Activated T-helper 17 cell treated with anti-CD3 and anti-CD28 coated beads, Interleukin-2, amount 50 U/mL, for 72 hours (primary cell): ENCODE measurements around the gene HOXC5. TPM values are rescaled to one million over a fixed set of nuclear protein-coding genes. Genes with fewer than 3 reads are reported as not detected.

Experiments used
- ATAC-seq: fragments of 150-1000 bp; cut with Tn5 transposase; replicated peaks from 2 replicates; pipeline ENCODE4 v1.10.0; 2021; ENCODE audit warnings: mild to moderate bottlenecking, moderate library complexity
- H3K27ac Mint-ChIP-seq: one replicate; pipeline ENCODE4 v1.8.0; 2022; ENCODE audit warnings: mixed read lengths
- H3K27me3 Mint-ChIP-seq: one replicate; pipeline ENCODE4 v1.8.0; 2022; ENCODE audit warnings: mixed read lengths
- H3K36me3 Mint-ChIP-seq: one replicate; pipeline ENCODE4 v1.8.0; 2022; ENCODE audit warnings: low read depth, mild to moderate bottlenecking, mixed read lengths
- H3K4me1 Mint-ChIP-seq: one replicate; pipeline ENCODE4 v1.8.0; 2022; ENCODE audit warnings: mixed read lengths
- H3K4me3 Mint-ChIP-seq: one replicate; pipeline ENCODE4 v1.8.0; 2022; ENCODE audit warnings: mild to moderate bottlenecking, mixed read lengths
- H3K9me3 Mint-ChIP-seq: one replicate; pipeline ENCODE4 v1.8.0; 2022; ENCODE audit warnings: mixed read lengths
- total RNA-seq, 2 donors: library from RNA; stranded (reverse); gene quantifications; one replicate each; pipeline ENCODE4 v1.2.3, GENCODE V29; 2022

HOXC5 gene
- total RNA-seq, 2 donors from 2014 or later = not detected

DNA sequence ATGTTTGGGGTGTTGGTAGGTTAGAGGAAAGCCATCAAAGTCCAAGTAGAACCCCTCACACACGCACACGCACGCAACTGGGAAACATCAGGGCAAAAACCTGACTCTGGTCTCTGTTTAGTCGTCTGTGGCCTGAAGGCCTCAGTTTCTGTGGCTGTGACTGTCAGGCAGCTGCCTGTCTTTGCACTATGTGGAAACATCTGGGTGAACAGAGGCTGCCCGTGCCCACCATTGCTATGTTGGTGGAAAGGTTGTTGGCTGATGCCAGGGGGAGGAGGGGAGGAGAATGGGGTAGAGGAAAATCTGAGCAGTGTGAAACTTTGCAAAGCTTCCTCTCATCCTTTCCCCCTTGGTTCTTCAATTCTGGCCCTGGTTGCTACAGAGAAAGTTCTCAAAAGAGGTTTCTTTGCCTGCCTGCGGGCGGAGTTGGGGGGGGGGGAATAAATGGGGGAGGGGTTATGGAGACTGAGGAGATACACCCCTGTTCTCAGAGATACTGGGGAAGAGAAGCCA lies 40.4 kb upstream of the HOXC5 start:
- Mint-ChIP-seq H3K27me3 (peaks cover 82% of the 10 kb centered on the region), H3K36me3 (peaks cover 15% of the 10 kb centered on the region), H3K9me3 (no peaks in the 10 kb centered on the region), H3K4me3 (no peak overlapping the region), H3K4me1 (peaks cover 22% of the 10 kb centered on the region), H3K27ac (no peak overlapping the region)
- no peak for ATAC-seq

DNA sequence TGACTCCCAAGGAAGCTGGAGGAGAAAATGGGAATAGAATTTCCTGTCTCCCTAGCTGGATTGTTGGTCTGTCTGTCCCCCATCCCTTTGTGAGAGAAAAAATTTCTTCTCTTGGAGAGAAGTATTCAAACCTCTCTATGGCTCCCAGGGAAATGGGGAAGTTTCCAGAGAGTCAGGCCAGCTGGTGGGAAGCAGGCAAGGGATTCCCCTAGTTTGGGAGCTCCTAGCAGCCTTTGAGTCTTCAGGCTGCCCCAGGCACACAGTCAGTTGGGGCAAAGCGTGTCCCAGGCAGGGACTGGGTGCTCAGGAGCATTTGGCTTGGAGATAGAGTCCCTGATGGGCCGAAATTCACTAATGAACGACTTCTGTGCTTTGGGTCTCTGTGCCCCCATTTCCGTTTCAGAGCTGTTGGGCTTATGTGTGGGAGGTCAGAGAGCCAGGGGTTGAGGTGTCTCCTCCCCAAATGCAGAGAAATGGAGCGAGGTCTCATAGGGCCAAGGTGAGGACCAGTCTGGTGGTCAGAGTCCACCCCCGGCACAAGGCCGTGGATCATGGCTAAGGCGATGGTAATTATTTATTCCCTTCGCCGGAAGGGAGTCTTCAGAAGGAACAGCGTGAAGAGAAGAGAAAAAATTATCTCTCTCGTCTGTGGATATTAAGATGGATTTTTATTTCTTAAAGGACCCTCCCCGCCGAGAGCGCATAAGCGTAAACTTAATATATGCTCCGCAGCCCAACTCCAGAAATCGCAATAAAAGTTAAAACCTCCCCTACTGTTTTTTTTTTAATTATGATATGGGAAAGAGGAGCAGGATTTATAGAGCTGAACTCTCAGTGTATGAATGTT lies 39.5 kb upstream of the HOXC5 start:
- Mint-ChIP-seq H3K27ac (no peak overlapping the region), H3K27me3 (peaks cover 83% of the 10 kb centered on the region), H3K36me3 (peaks cover 15% of the 10 kb centered on the region), H3K4me3 (peak overlapping the region; percentile 52), H3K9me3 (no peaks in the 10 kb centered on the region), H3K4me1 (peaks cover 25% of the 10 kb centered on the region)
- no peak for ATAC-seq

DNA sequence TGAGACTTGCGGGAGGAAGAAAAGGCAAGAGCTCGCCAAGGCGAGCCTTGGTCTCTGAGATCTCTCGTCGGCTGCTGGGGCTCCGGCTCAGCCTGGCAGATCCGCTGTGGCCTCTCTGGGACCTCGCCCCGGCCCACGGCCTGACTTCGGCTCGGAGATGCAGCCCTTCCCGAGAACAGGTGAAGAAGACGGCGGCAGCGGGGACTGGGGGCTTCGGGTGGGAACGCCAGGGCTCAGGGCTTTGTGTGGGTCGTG lies 38.9 kb upstream of the HOXC5 start:
- H3K4me1 Mint-ChIP-seq = peaks cover 23% of the 10 kb centered on the region
- no peak overlapping the region for H3K27ac Mint-ChIP-seq
- peaks cover 83% of the 10 kb centered on the region for H3K27me3 Mint-ChIP-seq
- peak overlapping the region; percentile 52 for H3K4me3 Mint-ChIP-seq
- peaks cover 15% of the 10 kb centered on the region for H3K36me3 Mint-ChIP-seq
- no peaks in the 10 kb centered on the region for H3K9me3 Mint-ChIP-seq
- ATAC-seq = no peak

DNA sequence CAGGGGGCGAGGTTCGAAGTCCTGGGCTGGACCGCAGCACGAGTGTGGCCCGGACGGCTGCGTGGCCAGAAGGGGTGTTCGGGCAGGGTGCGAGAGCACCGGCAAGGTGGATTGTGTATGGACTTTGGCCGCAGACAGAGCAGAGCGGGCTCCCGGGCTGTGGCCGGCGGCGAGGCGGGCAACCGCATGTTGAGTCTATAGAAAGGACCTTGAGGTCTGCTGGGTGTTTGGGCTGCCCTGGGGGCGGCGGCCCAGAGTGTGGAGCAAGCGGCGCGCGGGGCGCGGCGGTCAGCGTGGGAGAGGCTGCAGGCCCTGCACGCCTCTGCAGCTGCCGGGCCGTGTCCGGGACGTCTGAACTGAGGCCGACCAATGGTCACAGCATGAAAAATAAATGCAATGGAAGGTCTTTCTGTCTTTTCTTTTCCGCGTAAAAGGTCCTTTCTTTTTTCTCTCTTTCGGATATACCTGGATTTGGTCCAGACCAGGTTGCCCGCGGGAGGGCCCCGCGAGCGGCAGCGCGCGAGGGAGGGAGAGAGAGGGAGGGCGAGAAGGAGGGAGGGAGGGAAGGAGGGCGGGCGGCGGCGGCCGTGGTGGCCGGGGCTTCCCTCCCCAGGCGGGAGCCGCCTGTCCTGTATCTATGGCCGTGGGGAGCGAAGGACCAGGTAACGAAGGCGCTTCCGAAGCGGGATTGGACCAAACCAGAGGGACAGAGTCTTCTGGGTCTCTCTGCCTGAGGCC lies 38.4 kb upstream of the HOXC5 start:
- Mint-ChIP-seq H3K36me3 (peaks cover 15% of the 10 kb centered on the region), H3K9me3 (no peaks in the 10 kb centered on the region), H3K27ac (no peak overlapping the region), H3K27me3 (peaks cover 81% of the 10 kb centered on the region), H3K4me1 (peaks cover 18% of the 10 kb centered on the region), H3K4me3 (peak overlapping the region; percentile 80)
- no peak for ATAC-seq

DNA sequence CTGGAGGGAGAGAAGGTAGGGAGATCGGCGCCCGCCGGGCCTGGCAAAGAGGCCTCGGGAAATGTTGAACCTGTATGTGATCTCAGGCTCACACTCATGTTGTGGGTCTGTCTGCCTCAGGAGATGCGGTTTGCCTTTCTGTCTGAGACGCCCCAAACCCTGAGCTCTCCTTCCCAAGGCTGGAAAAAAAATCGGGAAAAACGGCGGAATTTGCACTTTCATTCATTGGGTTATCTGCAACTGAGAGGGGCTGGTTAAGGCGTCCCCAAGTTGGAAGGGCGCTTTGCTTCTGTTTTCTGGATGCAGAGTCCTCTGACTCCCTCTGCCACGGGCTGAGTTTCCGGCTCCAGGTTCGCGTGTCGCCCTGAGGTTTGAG lies 37.9 kb upstream of the HOXC5 start:
- Mint-ChIP-seq H3K27me3 (peaks cover 80% of the 10 kb centered on the region), H3K4me1 (peaks cover 15% of the 10 kb centered on the region), H3K4me3 (peak overlapping the region; percentile 80), H3K27ac (no peak overlapping the region), H3K36me3 (peaks cover 15% of the 10 kb centered on the region), H3K9me3 (no peaks in the 10 kb centered on the region)
- peak; percentile 29 for ATAC-seq

DNA sequence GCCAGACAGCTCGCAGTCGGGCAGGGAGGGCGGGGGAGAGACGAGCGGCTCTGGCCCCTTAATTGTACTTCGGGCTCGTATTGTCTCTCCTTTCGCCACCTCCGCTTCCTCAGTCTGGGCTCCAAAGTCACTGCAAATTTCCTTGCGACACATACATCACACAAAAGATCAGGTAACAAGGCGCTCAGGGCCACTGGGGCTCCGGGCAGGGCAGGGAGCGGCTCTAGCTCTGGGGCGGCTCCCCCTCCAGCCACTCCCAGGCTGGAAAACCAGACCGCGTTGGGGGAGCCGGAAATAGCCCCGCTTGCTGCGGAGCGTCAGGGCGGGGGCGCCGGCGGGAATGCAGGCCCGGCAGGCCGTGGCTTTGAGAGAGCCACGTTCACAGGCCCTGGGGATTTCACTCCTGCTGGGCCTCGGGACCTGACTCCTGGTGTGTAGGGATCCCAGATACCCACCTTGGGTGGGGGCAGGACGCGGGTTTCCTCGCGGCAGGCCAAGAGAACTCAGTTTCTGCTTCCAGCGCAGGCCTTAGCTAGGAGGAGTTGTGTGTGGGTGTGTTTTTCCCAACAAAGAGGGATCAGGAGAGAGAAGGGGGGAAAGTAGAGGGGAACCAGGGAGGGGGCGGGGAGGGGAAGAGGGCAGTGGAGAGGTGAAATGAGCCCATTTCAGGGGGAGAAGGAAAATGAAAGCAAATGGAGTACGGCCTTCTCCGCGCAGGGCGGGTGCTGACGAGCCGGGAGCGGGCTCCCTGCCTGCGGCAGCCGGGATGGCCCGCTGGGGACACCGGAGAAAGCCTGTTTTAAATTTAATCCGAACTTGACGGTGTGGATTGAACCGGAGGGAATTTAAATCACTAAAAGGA lies 37.2 kb upstream of the HOXC5 start:
- peak overlapping the region; percentile 80 for H3K4me3 Mint-ChIP-seq
- H3K36me3 Mint-ChIP-seq = peaks cover 9% of the 10 kb centered on the region
- peaks cover 74% of the 10 kb centered on the region for H3K27me3 Mint-ChIP-seq
- peak; percentile 53 for ATAC-seq
- H3K4me1 Mint-ChIP-seq = peaks cover 8% of the 10 kb centered on the region
- H3K9me3 Mint-ChIP-seq = no peaks in the 10 kb centered on the region
- H3K27ac Mint-ChIP-seq = no peak overlapping the region

DNA sequence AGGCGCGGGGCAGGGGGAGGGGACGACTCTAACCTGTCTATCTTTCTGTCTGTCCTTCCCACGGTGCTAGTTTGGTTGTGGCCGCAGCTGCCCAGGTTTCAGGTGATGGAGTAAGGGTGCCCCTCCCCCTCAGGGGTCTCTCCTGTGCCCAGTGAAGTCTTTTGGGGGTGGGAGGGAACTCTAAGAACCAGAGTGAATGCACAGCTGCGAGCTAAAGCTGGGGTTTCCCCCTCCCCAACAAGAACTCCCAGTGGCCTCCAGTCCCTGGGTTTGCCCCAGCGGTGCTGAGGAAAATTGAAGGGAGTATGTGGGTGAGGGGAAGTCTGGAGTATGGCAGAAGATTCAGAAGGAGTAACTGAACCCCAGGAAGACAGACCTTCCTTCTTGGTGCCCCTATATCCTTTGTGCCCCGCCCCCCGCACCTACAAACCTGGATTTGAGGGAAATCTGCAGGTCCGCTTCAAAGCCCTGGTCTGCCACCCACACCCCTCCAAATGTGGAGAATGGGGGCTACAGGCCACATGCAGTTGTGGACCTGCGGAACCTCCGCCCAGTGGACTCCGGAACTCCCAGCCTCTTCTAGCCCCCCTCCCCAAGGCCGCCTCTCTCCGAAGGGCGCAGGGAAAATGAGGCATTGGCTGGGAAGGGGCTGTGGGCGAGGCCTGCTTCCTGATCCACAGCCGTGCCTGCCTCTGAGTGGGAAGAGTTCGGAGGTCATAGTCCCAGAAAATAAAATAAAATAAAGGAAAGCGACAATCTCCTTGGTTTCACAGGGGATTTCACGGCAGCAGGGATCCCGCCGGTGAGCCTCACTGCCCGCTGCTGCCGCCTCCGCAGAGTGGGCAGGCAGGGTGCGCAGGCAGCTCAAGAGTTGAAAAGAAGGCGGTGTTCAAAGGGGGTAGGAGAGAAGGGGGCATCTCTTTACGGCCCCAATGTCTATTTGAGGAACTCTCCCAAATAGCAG lies 36.3 kb upstream of the HOXC5 start:
- ATAC-seq = peak; percentile 9
- Mint-ChIP-seq H3K27ac (no peak overlapping the region), H3K36me3 (peaks cover 9% of the 10 kb centered on the region), H3K4me1 (peaks cover 8% of the 10 kb centered on the region), H3K27me3 (peaks cover 74% of the 10 kb centered on the region), H3K4me3 (peak overlapping the region; percentile 80), H3K9me3 (no peaks in the 10 kb centered on the region)

DNA sequence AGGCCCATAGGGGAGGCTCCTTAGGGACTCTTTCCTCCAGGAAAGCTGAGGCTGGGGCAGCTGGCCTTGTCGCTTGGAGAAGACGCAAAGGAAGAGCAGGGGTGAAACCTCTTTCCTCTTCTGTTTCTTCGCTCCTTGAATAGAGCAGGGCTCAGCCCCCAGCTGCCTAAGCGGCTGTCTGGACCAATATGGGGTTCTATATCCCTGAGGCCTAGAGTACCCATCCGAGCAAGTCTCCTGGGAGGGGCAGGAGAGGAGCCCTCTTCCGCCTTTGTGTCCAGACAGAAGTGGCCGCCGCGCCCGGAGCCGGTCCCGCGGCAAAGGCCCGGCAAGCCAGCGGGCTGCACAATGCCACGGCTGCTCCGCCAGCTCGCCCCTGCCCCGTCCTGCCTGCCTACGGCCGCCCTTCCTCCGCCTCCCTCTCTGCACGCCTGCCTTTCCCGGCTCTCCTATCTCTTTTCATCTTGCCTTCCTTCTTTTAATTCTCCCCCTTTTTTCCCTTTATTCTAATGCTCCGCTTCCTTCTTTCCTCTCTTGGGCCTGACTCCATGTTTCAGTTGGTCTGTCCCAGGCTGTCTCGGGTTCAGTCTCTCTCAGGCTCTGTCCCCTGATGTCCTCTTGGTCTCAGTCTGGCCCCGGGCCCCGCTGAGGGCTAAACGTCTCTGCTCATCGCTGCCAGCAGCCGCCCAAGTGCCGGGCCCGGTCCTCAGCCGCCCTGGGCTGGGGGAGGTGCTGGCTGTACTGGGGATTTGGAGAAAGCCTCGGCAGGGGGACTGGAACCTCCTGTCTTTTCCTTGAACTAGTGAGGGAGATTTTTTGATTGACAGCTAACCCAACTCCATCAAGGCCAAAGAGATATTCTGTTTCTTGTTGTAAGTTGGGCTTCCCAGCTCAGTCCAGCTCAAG lies 35.4 kb upstream of the HOXC5 start:
- no peak for ATAC-seq
- peak overlapping the region; percentile 80 for H3K4me3 Mint-ChIP-seq
- no peak overlapping the region for H3K27ac Mint-ChIP-seq
- H3K9me3 Mint-ChIP-seq = no peaks in the 10 kb centered on the region
- H3K4me1 Mint-ChIP-seq = peaks cover 8% of the 10 kb centered on the region
- H3K27me3 Mint-ChIP-seq = peaks cover 80% of the 10 kb centered on the region
- peaks cover 9% of the 10 kb centered on the region for H3K36me3 Mint-ChIP-seq

DNA sequence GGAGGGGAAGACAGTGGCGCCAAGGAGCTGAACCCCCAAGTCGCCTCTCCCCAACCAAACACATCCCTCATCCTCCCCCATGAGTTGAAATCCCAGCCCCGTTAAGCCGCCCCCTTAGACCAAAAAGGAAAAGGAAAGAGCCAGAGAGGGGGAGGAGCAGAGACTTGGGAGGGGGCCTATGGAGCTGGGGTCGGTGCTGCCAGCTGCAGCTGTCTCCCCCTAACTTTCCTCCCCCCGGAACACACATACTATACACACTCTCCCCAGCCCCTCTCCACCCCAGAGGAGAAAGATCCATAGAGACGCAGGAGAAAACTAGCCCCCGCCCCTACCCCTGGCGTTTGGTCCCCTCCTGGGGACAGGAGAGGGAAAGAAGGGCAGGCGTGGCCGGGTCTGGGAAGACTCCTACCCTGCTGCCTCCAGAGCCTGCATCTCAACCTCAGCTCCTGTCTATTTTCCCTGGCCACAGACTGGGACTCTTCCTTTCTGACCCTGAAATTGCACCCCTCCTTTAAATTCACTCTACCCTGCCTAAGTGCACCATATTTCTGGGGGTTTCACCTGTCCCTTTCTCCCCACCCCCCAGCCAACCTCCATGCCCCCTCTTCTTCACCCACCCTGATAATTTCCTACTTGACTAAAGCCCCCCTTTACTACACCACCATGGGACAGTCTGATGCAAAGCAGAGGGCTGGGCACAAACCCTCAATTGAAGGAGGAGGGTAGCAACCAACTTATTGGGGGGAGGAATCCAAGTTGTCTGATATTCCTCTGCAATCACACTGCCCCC lies 34.5 kb upstream of the HOXC5 start:
- Mint-ChIP-seq H3K27ac (no peak overlapping the region), H3K4me1 (peaks cover 8% of the 10 kb centered on the region), H3K4me3 (no peak overlapping the region), H3K9me3 (no peaks in the 10 kb centered on the region), H3K36me3 (peaks cover 8% of the 10 kb centered on the region), H3K27me3 (peaks cover 81% of the 10 kb centered on the region)
- ATAC-seq = no peak

DNA sequence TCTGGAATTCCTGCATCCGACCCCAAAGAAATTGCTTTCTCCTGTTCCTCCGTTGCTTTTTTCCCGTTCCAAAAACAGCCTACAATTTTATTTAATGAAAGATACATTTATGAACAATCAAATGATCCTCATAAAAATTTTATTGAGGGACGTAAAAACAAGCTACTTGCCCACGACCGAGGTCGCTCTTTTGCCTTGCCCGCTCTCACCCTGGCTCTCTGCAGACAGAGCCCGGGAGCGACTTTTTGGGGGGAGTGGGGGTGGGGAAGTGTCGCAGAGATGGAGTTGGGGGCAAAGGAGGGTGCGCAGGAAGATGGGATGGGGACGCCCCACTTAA lies 34.0 kb upstream of the HOXC5 start:
- Mint-ChIP-seq H3K36me3 (peaks cover 3% of the 10 kb centered on the region), H3K9me3 (no peaks in the 10 kb centered on the region), H3K27me3 (peaks cover 81% of the 10 kb centered on the region), H3K4me3 (no peak overlapping the region), H3K27ac (no peak overlapping the region), H3K4me1 (peaks cover 8% of the 10 kb centered on the region)
- ATAC-seq = no peak

DNA sequence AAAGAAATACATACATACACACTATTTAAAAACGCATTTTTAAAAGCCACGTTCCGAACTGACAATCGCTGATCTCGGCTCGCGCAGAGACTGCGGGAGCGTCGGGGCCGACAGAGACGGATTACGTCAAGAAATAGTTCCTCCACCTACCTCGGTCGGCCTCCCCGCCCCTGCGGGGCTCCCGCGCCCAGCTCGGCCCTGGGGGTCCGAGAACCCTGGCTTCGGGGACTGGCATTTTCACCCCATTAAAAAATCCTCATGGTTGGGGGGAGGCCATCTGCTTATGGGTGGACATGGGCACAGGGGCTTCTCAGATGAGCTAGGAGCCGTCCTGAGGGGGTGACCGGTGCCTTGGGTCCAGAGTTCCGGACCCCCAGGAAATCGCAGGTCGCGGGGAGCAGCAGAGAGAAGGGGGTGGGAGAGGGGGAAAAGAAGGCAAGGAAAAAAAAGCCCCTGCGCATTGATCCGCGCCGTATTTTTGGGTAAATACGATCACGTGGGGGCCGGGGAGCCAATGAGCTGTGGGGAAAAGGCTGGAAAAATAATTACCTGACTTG lies 33.2 kb upstream of the HOXC5 start:
- Mint-ChIP-seq H3K4me1 (peaks cover 8% of the 10 kb centered on the region), H3K4me3 (peak overlapping the region; percentile 17), H3K9me3 (no peaks in the 10 kb centered on the region), H3K36me3 (no peaks in the 10 kb centered on the region), H3K27me3 (peaks cover 83% of the 10 kb centered on the region), H3K27ac (no peak overlapping the region)
- no peak for ATAC-seq
